Calu3 (cell line): Measurements from ENCODE around the gene KIF6. TPM values are rescaled to one million over a fixed set of nuclear protein-coding genes. Genes with fewer than 3 reads are reported as not detected.

Experiments used
- BruUV-seq: library from RNA; stranded (reverse); fragments of 400-500 nt; replicated peaks from 2 replicates; lab custom pipeline; 2021; lab: Mats Ljungman, UMichigan
- CTCF ChIA-PET: fragments of 300-600 bp; sonication (Branson Sonifier 250); formaldehyde crosslinking; loops from one replicate; lab custom pipeline; 2022; ENCODE audit warnings: antibody characterized with exemption; lab: Charles Lee
- DNase-seq: peaks from one replicate; pipeline ENCODE4 v3.0.0; 2022
- H3K27ac Mint-ChIP-seq: one replicate; pipeline ENCODE4 v1.8.0; 2022; ENCODE audit warnings: mixed read lengths; ENCODE audit not compliant: unreplicated experiment
- H3K27me3 Mint-ChIP-seq: one replicate; pipeline ENCODE4 v1.8.0; 2022; ENCODE audit warnings: mixed read lengths; ENCODE audit not compliant: unreplicated experiment
- H3K36me3 Mint-ChIP-seq: one replicate; pipeline ENCODE4 v1.8.0; 2022; ENCODE audit warnings: mild to moderate bottlenecking, moderate library complexity, mixed read lengths; ENCODE audit not compliant: insufficient read depth, unreplicated experiment
- H3K4me1 Mint-ChIP-seq: one replicate; pipeline ENCODE4 v1.8.0; 2022; ENCODE audit warnings: mild to moderate bottlenecking, low read depth, mixed read lengths; ENCODE audit not compliant: unreplicated experiment
- H3K4me3 Mint-ChIP-seq: one replicate; pipeline ENCODE4 v1.8.0; 2022; ENCODE audit warnings: mild to moderate bottlenecking, low read depth, moderate library complexity, mixed read lengths; ENCODE audit not compliant: unreplicated experiment
- H3K9me3 Mint-ChIP-seq: one replicate; pipeline ENCODE4 v1.8.0; 2022; ENCODE audit warnings: low read depth, mixed read lengths; ENCODE audit not compliant: unreplicated experiment
- CTCF ChIP-seq: fragments of 200-600 bp; IDR thresholded peaks from one replicate; pipeline ENCODE4 v1.8.0; 2022; ENCODE audit warnings: antibody characterized with exemption; ENCODE audit not compliant: unreplicated experiment
- intact Hi-C: fragments of 100-400 bp; cut with micrococcal nuclease; formaldehyde crosslinking; loops from one replicate; pipeline ENCODE4 v1.10.0; 2022; ENCODE audit not compliant: unreplicated experiment
- total RNA-seq: library from RNA; stranded (reverse); gene quantifications from 2 replicates; pipeline ENCODE4 v1.2.3, GENCODE V29; 2022

The KIF6 gene
- total RNA-seq, 1 experiment from 2014 or later, result 0.45 TPM

- no peaks in the 10 kb centered on the region for H3K36me3 Mint-ChIP-seq
- CTCF ChIA-PET, result no interaction called here
- DNase-seq, result no peak
Measured at GRCh38 chr6:39602601-39603519, 122.3 kb downstream of the KIF6 start.

GRCh38 chr6:39599973-39600372 lies 125.2 kb downstream of the KIF6 start:
- DNase-seq, result no peak
- Mint-ChIP-seq H3K36me3 (no peaks in the 10 kb centered on the region), H3K4me3 (no peak overlapping the region), H3K9me3 (peaks cover 4% of the 10 kb centered on the region), H3K27me3 (peaks cover 32% of the 10 kb centered on the region), H3K27ac (no peak overlapping the region), H3K4me1 (no peaks in the 10 kb centered on the region)
- no peak for TF ChIP-seq CTCF
- CTCF ChIA-PET, result no interaction called here
- BruUV-seq, result no TSS peak
- intact Hi-C loops, result no loop called here

More at GRCh38 chr6:39602601-39603519, 122.3 kb downstream of the KIF6 start:
- Mint-ChIP-seq H3K27ac (no peak overlapping the region), H3K27me3 (peaks cover 40% of the 10 kb centered on the region), H3K4me1 (no peaks in the 10 kb centered on the region), H3K4me3 (no peak overlapping the region), H3K9me3 (peaks cover 4% of the 10 kb centered on the region)
- BruUV-seq, result no TSS peak
- no peak for TF ChIP-seq CTCF
- intact Hi-C loops, result no loop called here

GRCh38 chr6:39599341-39599740 lies 125.9 kb downstream of the KIF6 start:
- H3K36me3 Mint-ChIP-seq, result no peaks in the 10 kb centered on the region
- peaks cover 4% of the 10 kb centered on the region for H3K9me3 Mint-ChIP-seq
- intact Hi-C loops, result no loop called here
- H3K27ac Mint-ChIP-seq, result no peak overlapping the region
- no TSS peak for BruUV-seq
- H3K4me1 Mint-ChIP-seq, result no peaks in the 10 kb centered on the region
- H3K27me3 Mint-ChIP-seq, result peaks cover 33% of the 10 kb centered on the region
- H3K4me3 Mint-ChIP-seq, result no peak overlapping the region
- DNase-seq, result no peak
- CTCF ChIA-PET, result no interaction called here
- TF ChIP-seq CTCF, result no peak

- CTCF ChIA-PET, result interaction anchor here (0.7 kb wide), 1 partner anchor 133 kb away, joined by 4 read pairs; no protein-coding TSS in a partner anchor
- H3K27ac Mint-ChIP-seq, result no peak overlapping the region
- H3K4me3 Mint-ChIP-seq, result no peak overlapping the region
- no peaks in the 10 kb centered on the region for H3K36me3 Mint-ChIP-seq
- DNase-seq, result no peak
- peaks cover 20% of the 10 kb centered on the region for H3K27me3 Mint-ChIP-seq
- BruUV-seq, result no TSS peak
- no peak for TF ChIP-seq CTCF
- H3K9me3 Mint-ChIP-seq, result no peaks in the 10 kb centered on the region
- H3K4me1 Mint-ChIP-seq, result no peaks in the 10 kb centered on the region
- intact Hi-C loops, result no loop called here
Measured at GRCh38 chr6:39594285-39594684, 130.9 kb downstream of the KIF6 start.
